SK-N-SH (cell line): ENCODE results near the gene PCDHA13. TPM values are rescaled to one million over a fixed set of nuclear protein-coding genes. Genes with fewer than 3 reads are reported as not detected.

ENCODE experiments used
- CTCF ChIA-PET: fragments of 300-600, 350-600 bp; formaldehyde crosslinking; extraction: SDS; loops from one replicate; lab custom pipeline; 2021; lab: Yijun Ruan, JAX
- POLR2A ChIA-PET: fragments of 350-600 bp; sonication (Branson Sonifier 250); formaldehyde crosslinking; extraction: SDS; loops from one replicate; lab custom pipeline; 2020; ENCODE audit warnings: antibody characterized with exemption, inconsistent platforms; lab: Yijun Ruan, JAX
- DNase-seq: peaks from one replicate; pipeline ENCODE4 v3.0.0; 2012
- H2AFZ ChIP-seq: fragments of 200-600 bp; sonication (generic); 2 replicates; pipeline ENCODE4 v1.8.1; 2016; ENCODE audit warnings: antibody characterized with exemption, mild to moderate bottlenecking, low read depth
- H3F3A ChIP-seq: fragments of 200-600 bp; sonication (generic); replicated peaks from 2 replicates; pipeline ENCODE3; 2016; ENCODE audit warnings: antibody characterized with exemption, mild to moderate bottlenecking; ENCODE audit not compliant: insufficient read depth
- H3K27ac ChIP-seq, 2 experiments: fragments of 200-500 bp in 1 of 2; fragments of 200-600 bp in 1 of 2; sonication (Bioruptor generic) in 1 of 2; sonication (generic), shearing (Covaris generic) in 1 of 2; 2 replicates each; pipeline versions ENCODE4 v1.5.1 to v1.6.1; 2014 to 2016; ENCODE audit warnings: low read depth in 2 of 2, inconsistent platforms in 1 of 2, low read length in 1 of 2, mild to moderate bottlenecking in 1 of 2, mixed read lengths in 1 of 2
- H3K27me3 ChIP-seq: fragments of 200-600 bp; sonication (generic), shearing (Covaris generic); 2 replicates; pipeline ENCODE4 v1.6.1; 2016; ENCODE audit warnings: mixed run types; ENCODE audit not compliant: insufficient read depth
- H3K36me3 ChIP-seq, 2 experiments: fragments of 200-500 bp in 1 of 2; fragments of 200-600 bp in 1 of 2; sonication (Bioruptor generic) in 1 of 2; sonication (generic) in 1 of 2; replicated peaks in 1 of 2; 2 replicates each; pipeline versions ENCODE3 to v1.5.1; 2014 to 2016; ENCODE audit warnings: low read length in 1 of 2, mild to moderate bottlenecking in 1 of 2; ENCODE audit not compliant: insufficient read depth in 2 of 2, control insufficient read depth in 1 of 2
- H3K4me1 ChIP-seq, 2 experiments: fragments of 200-500 bp in 1 of 2; fragments of 200-600 bp in 1 of 2; sonication (Bioruptor generic) in 1 of 2; sonication (generic), shearing (Covaris generic) in 1 of 2; 2 replicates each; pipeline versions ENCODE4 v1.5.1 to v1.6.1; 2014 to 2016; ENCODE audit warnings: low read depth in 1 of 2, low read length in 1 of 2, mixed run types in 1 of 2; ENCODE audit not compliant: insufficient read depth in 2 of 2, control insufficient read depth in 1 of 2
- H3K4me2 ChIP-seq: fragments of 200-600 bp; sonication (generic), shearing (Covaris generic); 2 replicates; pipeline ENCODE4 v1.6.1; 2017; ENCODE audit warnings: mixed run types
- H3K4me3 ChIP-seq, 2 experiments: fragments of 200-500 bp in 1 of 2; fragments of 200-600 bp in 1 of 2; sonication (Bioruptor generic) in 1 of 2; sonication (generic), shearing (Covaris generic) in 1 of 2; 2 replicates each; pipeline versions ENCODE4 v1.5.1 to v1.8.1; 2014 to 2016; ENCODE audit warnings: low read depth in 2 of 2, inconsistent platforms in 1 of 2, low read length in 1 of 2, mild to moderate bottlenecking in 1 of 2, mixed read lengths in 1 of 2, moderate library complexity in 1 of 2
- H3K79me2 ChIP-seq: fragments of 200-600 bp; sonication (generic); 2 replicates; pipeline ENCODE4 v1.8.1; 2017; ENCODE audit warnings: mild to moderate bottlenecking; ENCODE audit not compliant: insufficient read depth
- H3K9ac ChIP-seq: fragments of 200-600 bp; sonication (generic); 2 replicates; pipeline ENCODE4 v1.6.1; 2017; ENCODE audit warnings: mixed run types
- H3K9me2 ChIP-seq: fragments of 200-600 bp; sonication (generic); 2 replicates; pipeline ENCODE4 v1.6.1; 2017; ENCODE audit warnings: mixed run types
- H3K9me3 ChIP-seq: fragments of 200-600 bp; sonication (generic); 2 replicates; pipeline ENCODE4 v1.6.1; 2017; ENCODE audit warnings: mixed run types, mild to moderate bottlenecking, moderate library complexity
- H4K20me1 ChIP-seq: fragments of 200-600 bp; sonication (generic); 2 replicates; pipeline ENCODE4 v1.6.1; 2017; ENCODE audit warnings: mild to moderate bottlenecking, mixed run types; ENCODE audit not compliant: insufficient read depth
- CTCF ChIP-seq: fragments of 200-600 bp; sonication (generic); IDR thresholded peaks from 2 replicates; pipeline ENCODE4 v1.6.1; 2017; ENCODE audit warnings: antibody characterized with exemption, mild to moderate bottlenecking, moderate library complexity
- ELF1 ChIP-seq: IDR thresholded peaks from 2 replicates; pipeline ENCODE4 v1.4.0; 2012
- EZH2phosphoT487 ChIP-seq: fragments of 200-600 bp; sonication (generic); IDR thresholded peaks from 2 replicates; pipeline ENCODE4 v1.6.1; 2017; ENCODE audit warnings: low read depth, mixed run types, mild to moderate bottlenecking, antibody characterized with exemption, moderate library complexity, borderline replicate concordance
- GABPA ChIP-seq: IDR thresholded peaks from 2 replicates; pipeline ENCODE4 v1.4.0; 2012; ENCODE audit warnings: low read depth, mild to moderate bottlenecking
- GATA2 ChIP-seq: sonication (generic); formaldehyde crosslinking; IDR thresholded peaks from 2 replicates; pipeline ENCODE4 v1.5.0; 2020; ENCODE audit warnings: mild to moderate bottlenecking, missing genetic modification reagents
- MEF2A ChIP-seq: IDR thresholded peaks from 2 replicates; pipeline ENCODE4 v1.4.0; 2012; ENCODE audit warnings: low read depth, borderline replicate concordance
- MXI1 ChIP-seq: IDR thresholded peaks from 2 replicates; pipeline ENCODE4 v1.6.1; 2012; ENCODE audit warnings: mild to moderate bottlenecking, low read depth, low read length, improper control_type of control experiment
- REST ChIP-seq: IDR thresholded peaks from 2 replicates; pipeline ENCODE4 v1.6.1; 2012; ENCODE audit warnings: mild to moderate bottlenecking, low read depth, low read length, moderate library complexity
- TCF12 ChIP-seq: IDR thresholded peaks from 2 replicates; pipeline ENCODE4 v1.4.0; 2012
- USF1 ChIP-seq: IDR thresholded peaks from 2 replicates; pipeline ENCODE4 v1.4.0; 2012; ENCODE audit warnings: low read depth, borderline replicate concordance
- WGBS: methylation state at CpG from one replicate; pipeline ENCODE4 v1.1.6; 2017; ENCODE audit warnings: low lambda C conversion rate; 5-methylcytosine and 5-hydroxymethylcytosine counted together
- polyA plus RNA-seq, 3 experiments: library from polyadenylated mRNA; depleted of rRNA; stranded (reverse); fragments of >200 nt; gene quantifications; 2 replicates each; pipeline ENCODE4 v1.2.3, GENCODE V29; 2012

Gene PCDHA13
- polyA plus RNA-seq, 1 of the 3 experiments (the other 2 are of a cell fraction) = not detected

- no peaks in the 10 kb centered on the region for H3K9me2 ChIP-seq
- H3K79me2 ChIP-seq = no peaks in the 10 kb centered on the region
- no peaks in the 10 kb centered on the region for H4K20me1 ChIP-seq
- DNase-seq = no peak
- ChIA-PET POLR2A (no interaction called here), CTCF (interaction anchor here (2.4 to 9.2 kb wide), 2 partner anchors 16 to 183 kb away, joined by 10 to 132 read pairs; partner anchors contain the start of gene PCDHA8)
- no peaks in the 10 kb centered on the region for H3K36me3 ChIP-seq
- no peak overlapping the region for H3K4me2 ChIP-seq
- H3K9me3 ChIP-seq = no peaks in the 10 kb centered on the region
- H3K4me3 ChIP-seq = no peak overlapping the region
- H3K27ac ChIP-seq = no peak overlapping the region
- no peaks in the 10 kb centered on the region for H3K27me3 ChIP-seq
- no peak overlapping the region for H2AFZ ChIP-seq
- H3K9ac ChIP-seq = no peak overlapping the region
- H3K4me1 ChIP-seq = no peaks in the 10 kb centered on the region
- no peak for TF ChIP-seq GATA2 (CRISPR knock-in tag)
- no peak for TF ChIP-seq MEF2A
- no peak for TF ChIP-seq TCF12
- TF ChIP-seq GABPA = no peak
- no peak for TF ChIP-seq USF1
- TF ChIP-seq EZH2phosphoT487 = no peak
- TF ChIP-seq CTCF = no peak
- no peak for TF ChIP-seq MXI1
- no peak for TF ChIP-seq ELF1
- TF ChIP-seq, all 33 proteins: peak for 0
- WGBS = 94% methylated on average over 29 of the region's 94 CpGs
- H3F3A ChIP-seq = no peaks in the 10 kb centered on the region
These were observed 24.5 kb upstream of the PCDHA13 start for GRCh38 chr5:140857177-140857986.

GRCh38 chr5:140857987-140858240, 24.0 kb upstream of the PCDHA13 start:
- Histone ChIP-seq H3K4me2 (no peak overlapping the region), H3F3A (no peaks in the 10 kb centered on the region), H3K27me3 (no peaks in the 10 kb centered on the region), H3K79me2 (no peaks in the 10 kb centered on the region), H3K4me3 (no peak overlapping the region), H3K9me2 (no peaks in the 10 kb centered on the region), H2AFZ (no peak overlapping the region), H3K4me1 (no peaks in the 10 kb centered on the region), H3K9me3 (no peaks in the 10 kb centered on the region), H3K27ac (no peak overlapping the region), H4K20me1 (no peaks in the 10 kb centered on the region), H3K36me3 (no peaks in the 10 kb centered on the region), H3K9ac (no peak overlapping the region)
- no peak for DNase-seq
- WGBS = 80% methylated on average over 2 of the region's 22 CpGs
- ChIA-PET POLR2A (no interaction called here), CTCF (interaction anchor here (9.2 kb wide), 1 partner anchor 17 kb away, joined by 132 read pairs; the partner anchor contains the start of gene PCDHA8)
- no peak for TF ChIP-seq REST
